Measurements from ENCODE around the gene LTBP3.
A peak's percentile ranks its signal among the peaks of the same experiment; 100 is the strongest.

LTBP3 gene

DNA sequence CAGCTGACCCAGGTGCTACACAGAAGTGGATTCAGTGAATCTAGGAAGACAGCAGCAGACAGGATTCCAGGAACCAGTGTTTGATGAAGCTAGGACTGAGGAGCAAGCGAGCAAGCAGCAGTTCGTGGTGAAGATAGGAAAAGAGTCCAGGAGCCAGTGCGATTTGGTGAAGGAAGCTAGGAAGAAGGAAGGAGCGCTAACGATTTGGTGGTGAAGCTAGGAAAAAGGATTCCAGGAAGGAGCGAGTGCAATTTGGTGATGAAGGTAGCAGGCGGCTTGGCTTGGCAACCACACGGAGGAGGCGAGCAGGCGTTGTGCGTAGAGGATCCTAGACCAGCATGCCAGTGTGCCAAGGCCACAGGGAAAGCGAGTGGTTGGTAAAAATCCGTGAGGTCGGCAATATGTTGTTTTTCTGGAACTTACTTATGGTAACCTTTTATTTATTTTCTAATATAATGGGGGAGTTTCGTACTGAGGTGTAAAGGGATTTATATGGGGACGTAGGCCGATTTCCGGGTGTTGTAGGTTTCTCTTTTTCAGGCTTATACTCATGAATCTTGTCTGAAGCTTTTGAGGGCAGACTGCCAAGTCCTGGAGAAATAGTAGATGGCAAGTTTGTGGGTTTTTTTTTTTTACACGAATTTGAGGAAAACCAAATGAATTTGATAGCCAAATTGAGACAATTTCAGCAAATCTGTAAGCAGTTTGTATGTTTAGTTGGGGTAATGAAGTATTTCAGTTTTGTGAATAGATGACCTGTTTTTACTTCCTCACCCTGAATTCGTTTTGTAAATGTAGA is 57.6 kb downstream of the LTBP3 start:
- FAIRE-seq: no peak
- no peak for DNase-seq (ENCODE audit: extremely low spot score, insufficient read length, low read depth)

DNA sequence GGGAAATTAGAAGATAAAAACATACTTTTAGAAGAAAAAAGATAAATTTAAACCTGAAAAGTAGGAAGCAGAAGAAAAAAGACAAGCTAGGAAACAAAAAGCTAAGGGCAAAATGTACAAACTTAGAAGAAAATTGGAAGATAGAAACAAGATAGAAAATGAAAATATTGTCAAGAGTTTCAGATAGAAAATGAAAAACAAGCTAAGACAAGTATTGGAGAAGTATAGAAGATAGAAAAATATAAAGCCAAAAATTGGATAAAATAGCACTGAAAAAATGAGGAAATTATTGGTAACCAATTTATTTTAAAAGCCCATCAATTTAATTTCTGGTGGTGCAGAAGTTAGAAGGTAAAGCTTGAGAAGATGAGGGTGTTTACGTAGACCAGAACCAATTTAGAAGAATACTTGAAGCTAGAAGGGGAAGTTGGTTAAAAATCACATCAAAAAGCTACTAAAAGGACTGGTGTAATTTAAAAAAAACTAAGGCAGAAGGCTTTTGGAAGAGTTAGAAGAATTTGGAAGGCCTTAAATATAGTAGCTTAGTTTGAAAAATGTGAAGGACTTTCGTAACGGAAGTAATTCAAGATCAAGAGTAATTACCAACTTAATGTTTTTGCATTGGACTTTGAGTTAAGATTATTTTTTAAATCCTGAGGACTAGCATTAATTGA is 58.3 kb downstream of the LTBP3 start:
- FAIRE-seq (no peak), DNase-seq (ENCODE audit: extremely low spot score, insufficient read length, low read depth) (no peak)

DNA sequence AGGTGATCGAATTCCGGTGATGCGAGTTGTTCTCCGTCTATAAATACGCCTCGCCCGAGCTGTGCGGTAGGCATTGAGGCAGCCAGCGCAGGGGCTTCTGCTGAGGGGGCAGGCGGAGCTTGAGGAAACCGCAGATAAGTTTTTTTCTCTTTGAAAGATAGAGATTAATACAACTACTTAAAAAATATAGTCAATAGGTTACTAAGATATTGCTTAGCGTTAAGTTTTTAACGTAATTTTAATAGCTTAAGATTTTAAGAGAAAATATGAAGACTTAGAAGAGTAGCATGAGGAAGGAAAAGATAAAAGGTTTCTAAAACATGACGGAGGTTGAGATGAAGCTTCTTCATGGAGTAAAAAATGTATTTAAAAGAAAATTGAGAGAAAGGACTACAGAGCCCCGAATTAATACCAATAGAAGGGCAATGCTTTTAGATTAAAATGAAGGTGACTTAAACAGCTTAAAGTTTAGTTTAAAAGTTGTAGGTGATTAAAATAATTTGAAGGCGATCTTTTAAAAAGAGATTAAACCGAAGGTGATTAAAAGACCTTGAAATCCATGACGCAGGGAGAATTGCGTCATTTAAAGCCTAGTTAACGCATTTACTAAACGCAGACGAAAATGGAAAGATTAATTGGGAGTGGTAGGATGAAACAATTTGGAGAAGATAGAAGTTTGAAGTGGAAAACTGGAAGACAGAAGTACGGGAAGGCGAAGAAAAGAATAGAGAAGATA is 59.0 kb downstream of the LTBP3 start, which contains the start of gene MALAT1:
Gene MALAT1, plus strand, starts transcription at position 69 of the 736 bp plus-strand sequence.
- DNase-seq (ENCODE audit: extremely low spot score, insufficient read length, low read depth): no peak
- FAIRE-seq: peak; percentile 79

DNA sequence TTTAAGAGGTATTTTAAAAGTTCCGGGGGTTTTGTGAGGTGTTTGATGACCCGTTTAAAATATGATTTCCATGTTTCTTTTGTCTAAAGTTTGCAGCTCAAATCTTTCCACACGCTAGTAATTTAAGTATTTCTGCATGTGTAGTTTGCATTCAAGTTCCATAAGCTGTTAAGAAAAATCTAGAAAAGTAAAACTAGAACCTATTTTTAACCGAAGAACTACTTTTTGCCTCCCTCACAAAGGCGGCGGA is 59.5 kb downstream of the LTBP3 start:
- no peak for FAIRE-seq
- no peak for DNase-seq (ENCODE audit: extremely low spot score, insufficient read length, low read depth)

DNA sequence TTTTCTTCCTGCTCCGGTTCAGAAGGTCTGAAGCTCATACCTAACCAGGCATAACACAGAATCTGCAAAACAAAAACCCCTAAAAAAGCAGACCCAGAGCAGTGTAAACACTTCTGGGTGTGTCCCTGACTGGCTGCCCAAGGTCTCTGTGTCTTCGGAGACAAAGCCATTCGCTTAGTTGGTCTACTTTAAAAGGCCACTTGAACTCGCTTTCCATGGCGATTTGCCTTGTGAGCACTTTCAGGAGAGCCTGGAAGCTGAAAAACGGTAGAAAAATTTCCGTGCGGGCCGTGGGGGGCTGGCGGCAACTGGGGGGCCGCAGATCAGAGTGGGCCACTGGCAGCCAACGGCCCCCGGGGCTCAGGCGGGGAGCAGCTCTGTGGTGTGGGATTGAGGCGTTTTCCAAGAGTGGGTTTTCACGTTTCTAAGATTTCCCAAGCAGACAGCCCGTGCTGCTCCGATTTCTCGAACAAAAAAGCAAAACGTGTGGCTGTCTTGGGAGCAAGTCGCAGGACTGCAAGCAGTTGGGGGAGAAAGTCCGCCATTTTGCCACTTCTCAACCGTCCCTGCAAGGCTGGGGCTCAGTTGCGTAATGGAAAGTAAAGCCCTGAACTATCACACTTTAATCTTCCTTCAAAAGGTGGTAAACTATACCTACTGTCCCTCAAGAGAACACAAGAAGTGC is 60.0 kb downstream of the LTBP3 start:
- FAIRE-seq: no peak
- no peak for DNase-seq (ENCODE audit: extremely low spot score, insufficient read length, low read depth)

DNA sequence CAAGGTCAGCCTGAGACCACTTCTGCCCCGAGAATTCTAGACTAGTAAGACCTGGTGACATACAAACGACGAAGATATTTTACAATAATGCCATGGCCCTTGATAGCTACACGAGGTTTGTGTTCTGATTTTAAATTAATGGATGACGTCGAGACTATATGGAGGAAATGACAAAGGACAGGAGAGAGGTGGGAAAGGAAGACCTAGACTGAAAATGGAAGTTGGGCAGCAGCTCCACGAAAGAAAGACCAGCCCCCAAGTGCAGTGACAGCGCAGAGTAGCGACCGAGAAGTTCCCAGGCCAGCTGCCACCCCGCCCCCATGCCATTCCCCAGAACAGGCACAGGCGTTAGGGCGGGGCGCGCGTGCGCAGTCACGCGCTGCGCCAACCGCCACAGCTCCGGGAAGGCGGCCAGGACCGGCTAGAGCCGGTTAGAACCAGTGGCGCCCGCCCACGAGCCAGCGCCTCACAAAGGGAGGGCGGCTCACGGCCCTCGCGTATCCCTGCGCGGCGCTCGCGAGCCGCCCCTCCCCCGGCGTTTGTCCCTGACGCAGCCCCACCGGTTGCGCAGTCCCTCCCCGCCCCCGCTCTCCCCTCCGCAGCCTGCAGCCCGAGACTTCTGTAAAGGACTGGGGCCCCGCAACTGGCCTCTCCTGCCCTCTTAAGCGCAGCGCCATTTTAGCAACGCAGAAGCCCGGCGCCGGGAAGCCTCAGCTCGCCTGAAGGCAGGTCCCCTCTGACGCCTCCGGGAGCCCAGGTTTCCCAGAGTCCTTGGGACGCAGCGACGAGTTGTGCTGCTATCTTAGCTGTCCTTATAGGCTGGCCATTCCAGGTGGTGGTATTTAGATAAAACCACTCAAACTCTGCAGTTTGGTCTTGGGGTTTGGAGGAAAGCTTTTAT is 60.8 kb downstream of the LTBP3 start:
- FAIRE-seq: peak; percentile 94
- DNase-seq (ENCODE audit: extremely low spot score, insufficient read length, low read depth): no peak

GRCh38 chr11:65496304-65497140 is 61.6 kb downstream of the LTBP3 start:
- FAIRE-seq (no peak), DNase-seq (ENCODE audit: extremely low spot score, insufficient read length, low read depth) (no peak)

- FAIRE-seq (no peak), DNase-seq (ENCODE audit: extremely low spot score, insufficient read length, low read depth) (no peak)
Measured at GRCh38 chr11:65493367-65494176, 64.6 kb downstream of the LTBP3 start.

DNA sequence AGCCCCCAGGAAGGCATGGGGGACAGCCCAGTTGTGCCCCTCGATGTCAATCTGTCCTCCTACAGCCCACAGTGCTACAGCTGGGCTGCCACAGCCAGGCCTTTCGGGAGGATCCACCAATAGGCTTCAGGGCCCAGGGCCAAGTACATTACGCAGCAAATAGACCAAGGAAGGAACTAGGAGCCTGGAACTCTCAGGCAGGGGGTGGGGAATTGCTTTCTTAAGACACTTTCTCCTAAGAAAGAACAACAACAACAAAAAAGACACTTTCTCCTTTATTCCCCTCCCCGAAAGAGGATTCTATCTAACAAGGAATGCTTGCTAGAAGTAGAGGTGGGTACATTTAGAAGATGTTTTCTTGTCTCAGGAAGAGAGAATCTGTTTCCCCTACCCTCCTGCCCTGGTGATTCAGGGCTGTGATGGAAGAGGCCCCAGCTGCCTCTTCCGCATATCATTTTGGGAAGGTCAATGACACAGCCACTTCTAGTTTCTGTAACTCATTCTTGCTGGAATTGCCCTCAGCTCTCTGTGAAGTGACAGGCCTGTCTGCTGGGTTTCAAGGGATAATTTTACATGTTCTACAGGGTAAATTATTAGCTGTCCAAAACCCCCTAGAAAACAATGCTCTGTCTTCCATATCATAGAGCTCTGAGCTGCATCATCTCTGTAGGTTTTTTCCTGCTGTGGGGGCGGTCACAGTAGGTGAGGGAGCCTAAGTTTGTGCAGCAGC is 65.4 kb downstream of the LTBP3 start:
- DNase-seq (ENCODE audit: extremely low spot score, insufficient read length, low read depth) (no peak), FAIRE-seq (peak; percentile 63)

DNA sequence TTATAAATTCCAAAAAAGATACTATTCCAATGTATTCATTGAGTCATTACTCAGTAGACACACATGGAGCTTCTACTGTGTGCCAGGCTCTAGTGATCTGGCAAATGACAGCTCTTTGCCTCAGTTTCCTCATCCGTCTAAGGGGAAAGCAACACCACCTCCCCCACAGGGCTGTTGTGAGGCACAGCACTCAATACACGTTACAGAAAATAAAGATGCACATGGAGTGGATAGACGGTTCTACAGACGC is 65.8 kb downstream of the LTBP3 start:
- DNase-seq (ENCODE audit: extremely low spot score, insufficient read length, low read depth): no peak
- FAIRE-seq: no peak

- DNase-seq (ENCODE audit: extremely low spot score, insufficient read length, low read depth) (no peak), FAIRE-seq (peak; percentile 5)
Measured at GRCh38 chr11:65491614-65492386, 66.4 kb downstream of the LTBP3 start.

DNA sequence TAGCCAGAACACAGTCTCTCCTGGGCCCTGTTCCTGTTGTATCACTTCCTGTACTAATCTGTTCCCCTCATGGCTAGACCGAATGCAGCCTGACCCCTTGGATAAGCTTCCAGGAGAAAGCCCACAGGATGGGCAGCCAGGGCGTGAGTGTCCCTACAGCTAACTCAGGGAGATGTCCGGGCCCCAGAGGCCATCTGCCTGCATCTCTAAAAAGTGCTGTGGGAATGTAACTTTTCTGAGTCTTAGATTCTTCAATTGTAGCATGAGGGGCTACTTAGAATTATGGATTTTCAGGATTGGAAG is 67.0 kb downstream of the LTBP3 start:
- DNase-seq (ENCODE audit: extremely low spot score, insufficient read length, low read depth) (no peak), FAIRE-seq (no peak)

DNA sequence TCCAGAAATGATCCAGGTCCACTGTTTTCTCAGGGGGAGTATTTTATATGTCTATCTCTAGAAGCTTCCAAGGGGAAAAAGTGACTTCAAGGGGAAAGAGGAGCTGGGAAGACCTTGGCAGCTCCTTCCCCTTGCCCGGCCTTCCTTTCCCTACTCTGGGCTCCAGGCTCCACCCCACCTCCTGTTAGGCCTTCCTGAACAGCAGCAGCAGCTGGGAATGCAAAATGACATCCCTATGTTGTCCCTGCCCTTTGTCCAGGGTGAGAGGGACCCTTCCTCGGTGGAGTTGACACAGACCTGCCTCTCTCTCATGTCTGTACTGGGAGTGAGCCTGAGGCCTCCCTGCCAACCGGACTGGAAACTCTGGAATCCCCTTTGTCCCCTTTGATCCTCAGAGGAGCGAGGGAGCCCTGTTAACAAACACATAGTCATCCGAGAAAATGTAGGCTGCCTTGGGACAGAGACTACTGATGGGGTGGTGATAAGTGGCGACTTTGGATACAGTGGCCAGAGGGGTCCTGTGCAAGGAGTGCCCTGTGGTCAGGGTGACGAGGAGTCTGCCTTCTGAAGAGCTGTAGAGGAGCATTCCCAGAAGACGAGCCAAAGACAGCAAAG is 68.3 kb downstream of the LTBP3 start:
- FAIRE-seq (no peak), DNase-seq (ENCODE audit: extremely low spot score, insufficient read length, low read depth) (no peak)

GRCh38 chr11:65489035-65489705 is 69.0 kb downstream of the LTBP3 start:
- FAIRE-seq: no peak

More at GRCh38 chr11:65489035-65489705, 69.0 kb downstream of the LTBP3 start:
- no peak for DNase-seq (ENCODE audit: extremely low spot score, insufficient read length, low read depth)
